GM12892 (cell line): ENCODE results near the gene CHIT1.

Source experiments
- POLR2A ChIP-seq: IDR thresholded peaks from 2 replicates; pipeline ENCODE4 v1.6.1; 2011; ENCODE audit warnings: low read depth, low read length, control low read depth
- POLR2AphosphoS5 ChIP-seq: IDR thresholded peaks from 2 replicates; pipeline ENCODE4 v1.6.1; 2011; ENCODE audit warnings: low read depth, low read length, control low read depth
- TAF1 ChIP-seq: IDR thresholded peaks from 2 replicates; pipeline ENCODE4 v1.6.1; 2011; ENCODE audit warnings: low read depth, mild to moderate bottlenecking, control low read depth, low read length, borderline replicate concordance

- TF ChIP-seq POLR2AphosphoS5 (no peak), POLR2A (no peak), TAF1 (no peak)
Observed at GRCh38 chr1:203215573-203215972, 13.9 kb downstream of the CHIT1 start.
